GM12878 (cell line): ENCODE results near the gene WARS2. TPM values are rescaled to one million over a fixed set of nuclear protein-coding genes. Genes with fewer than 3 reads are reported as not detected.

Experiments used
- CUX1 ChIP-seq: IDR thresholded peaks from 2 replicates; pipeline ENCODE4 v1.6.1; 2012; ENCODE audit warnings: improper control_type of control experiment, low read depth, low read length; ENCODE audit not compliant: insufficient replicate concordance
- EGR1 ChIP-seq, 2 experiments: IDR thresholded peaks; 1 replicate in 1 of 2; 2 replicates in 1 of 2; pipeline ENCODE4 v1.6.1; 2011 to 2012; ENCODE audit warnings: low read depth in 2 of 2, low read length in 2 of 2, borderline replicate concordance in 1 of 2, mild to moderate bottlenecking in 1 of 2, moderate library complexity in 1 of 2
- RELB ChIP-seq: fragments of 450-650 bp; IDR thresholded peaks from 2 replicates; pipeline ENCODE4 v1.6.1; 2017; ENCODE audit warnings: low read depth, mild to moderate bottlenecking, moderate library complexity
- SUPT20H ChIP-seq: IDR thresholded peaks from 2 replicates; pipeline ENCODE4 v1.6.1; 2011; ENCODE audit warnings: low read depth, mild to moderate bottlenecking, low read length, moderate library complexity, borderline replicate concordance; ENCODE audit not compliant: control insufficient read depth
- polyA plus RNA-seq, 11 experiments: library from polyadenylated mRNA; depleted of rRNA in 4 of 11; unstranded in 6 of 11; stranded (reverse) in 5 of 11; fragments of >200 nt; fragmentation: Nextera tagmentation in 4 of 11; fragmentation: Illumina TruSeq in 1 of 11; extraction: Ambion mirVana in 4 of 11; extraction: Trizol in 1 of 11; gene quantifications; 1 replicate in 1 of 11; 2 replicates in 10 of 11; pipeline versions ENCODE4 v1.2.1 to v1.2.3, GENCODE V29; 2011 to 2016; ENCODE audit warnings: inconsistent platforms in 2 of 11, missing spikeins in 2 of 11, low read depth in 1 of 11
- total RNA-seq, 4 experiments: library from RNA; depleted of rRNA in 3 of 4; stranded (reverse); fragments of >200 nt in 3 of 4; fragmentation: Illumina TruSeq in 1 of 4; extraction: Trizol in 1 of 4; gene quantifications; 2 replicates each; pipeline versions ENCODE4 v1.2.1 to v1.2.3, GENCODE V29; 2013 to 2021

The WARS2 gene
- total and polyA plus RNA-seq, 10 of the 15 experiments (the other 5 are each of a cell fraction or from before 2014, with no cell fraction given), result 5.5 to 22.2 (median 14.4) TPM

- no peak for TF ChIP-seq SUPT20H
- no peak for TF ChIP-seq RELB
- no peak for TF ChIP-seq EGR1 (IDR thresholded peaks at IDR 0.05; ENCODE audit: borderline replicate concordance in 1 of 2, low read depth in 2 of 2, low read length in 2 of 2)
- TF ChIP-seq CUX1, result no peak
These were observed 157.5 kb downstream of the WARS2 start (continued) for GRCh38 chr1:118982821-118983557.
